B cell (primary cell): Measurements from ENCODE around the gene KLHL17. TPM values are rescaled to one million over a fixed set of nuclear protein-coding genes. Genes with fewer than 3 reads are reported as not detected.

Source experiments
- ATAC-seq: fragments of 200-7000 bp; cut with Tn5 transposase; one replicate; pipeline ENCODE4 v1.10.0; 2021; ENCODE audit warnings: low read depth, mild to moderate bottlenecking, moderate number of reproducible peaks, moderate library complexity
- CTCF ChIA-PET: fragments of 350-600 bp; sonication (Branson Sonifier 250); formaldehyde crosslinking; loops from one replicate; lab custom pipeline; 2021; ENCODE audit warnings: antibody characterized with exemption, inconsistent platforms; lab: Charles Lee
- POLR2A ChIA-PET: fragments of 350-600 bp; sonication (Branson Sonifier 250); formaldehyde crosslinking; loops from one replicate; lab custom pipeline; 2021; ENCODE audit warnings: antibody characterized with exemption; lab: Charles Lee
- DNase-seq: peaks from one replicate; pipeline ENCODE4 v3.0.0; 2013
- H2AFZ ChIP-seq: 2 replicates; pipeline ENCODE4 v1.6.1; 2012; ENCODE audit warnings: mild to moderate bottlenecking, low read depth, low read length; ENCODE audit not compliant: insufficient read depth, poor library complexity, severe bottlenecking
- H3K27ac ChIP-seq, 2 donors: 1 replicate in 1 of 2; 2 replicates in 1 of 2; pipeline ENCODE4 v1.5.1; 2012 to 2013; ENCODE audit warnings: low read length in 2 of 2, mild to moderate bottlenecking in 2 of 2, moderate library complexity in 1 of 2
- H3K27me3 ChIP-seq, 4 experiments: fragments of 200-600 bp in 1 of 4; sonication (generic) in 1 of 4; replicated peaks in 1 of 4; 1 replicate in 2 of 4; 2 replicates in 2 of 4; pipeline versions ENCODE4 v1.6.1 to v1.7.0; 2013 to 2016; ENCODE audit warnings: low read length in 3 of 4, mild to moderate bottlenecking in 2 of 4, mixed read lengths in 1 of 4, moderate library complexity in 1 of 4; ENCODE audit not compliant: insufficient read depth in 4 of 4, control insufficient read depth in 3 of 4; ENCODE audit errors: control extremely low read depth in 1 of 4
- H3K36me3 ChIP-seq, 2 experiments: replicated peaks in 1 of 2; 1 replicate in 1 of 2; 2 replicates in 1 of 2; pipeline versions ENCODE4 v1.6.1 to v1.7.1; 2013; ENCODE audit warnings: low read length in 1 of 2; ENCODE audit not compliant: insufficient read depth in 2 of 2, control insufficient read depth in 1 of 2; ENCODE audit errors: control extremely low read depth in 1 of 2, extremely low read depth in 1 of 2
- H3K4me1 ChIP-seq, 2 donors: fragments of 200-600 bp in 1 of 2; sonication (generic) in 1 of 2; 1 replicate in 1 of 2; 2 replicates in 1 of 2; pipeline versions ENCODE4 v1.5.1 to v1.6.1; 2013 to 2017; ENCODE audit warnings: low read length in 2 of 2; ENCODE audit not compliant: control insufficient read depth in 2 of 2, insufficient read depth in 2 of 2
- H3K4me2 ChIP-seq: replicated peaks from 2 replicates; pipeline ENCODE3; 2012; ENCODE audit warnings: mild to moderate bottlenecking, low read depth, low read length; ENCODE audit not compliant: poor library complexity, severe bottlenecking
- H3K4me3 ChIP-seq, 5 experiments: fragments of 200-600 bp in 1 of 5; sonication (generic) in 1 of 5; 1 replicate in 3 of 5; 2 replicates in 2 of 5; pipeline versions ENCODE4 v1.5.1 to v1.7.0; 2011 to 2016; ENCODE audit warnings: low read length in 4 of 5, mild to moderate bottlenecking in 4 of 5, low read depth in 2 of 5, control low read depth in 1 of 5, moderate library complexity in 1 of 5; ENCODE audit not compliant: insufficient read depth in 1 of 5; ENCODE audit errors: control extremely low read depth in 1 of 5, extremely low read depth in 1 of 5
- H3K79me2 ChIP-seq: fragments of 200-600 bp; sonication (generic); one replicate; pipeline ENCODE4 v1.6.0; 2016; ENCODE audit warnings: low read length; ENCODE audit not compliant: control insufficient read depth, insufficient read depth
- H3K9ac ChIP-seq: fragments of 200-600 bp; sonication (generic); 2 replicates; pipeline ENCODE4 v1.6.1; 2017; ENCODE audit warnings: mild to moderate bottlenecking, low read length, moderate library complexity
- H3K9me3 ChIP-seq, 3 donors: one replicate each; pipeline versions ENCODE4 v1.6.1 to v1.7.1; 2013; ENCODE audit warnings: low read length in 2 of 3; ENCODE audit not compliant: control insufficient read depth in 2 of 3, insufficient read depth in 1 of 3; ENCODE audit errors: control extremely low read depth in 1 of 3
- H4K20me1 ChIP-seq: 2 replicates; pipeline ENCODE4 v1.6.0; 2012; ENCODE audit warnings: mild to moderate bottlenecking, low read length; ENCODE audit not compliant: insufficient read depth, control insufficient read depth, poor library complexity, severe bottlenecking
- H3K27ac Mint-ChIP-seq: one replicate; pipeline ENCODE4 v1.8.0; 2021; ENCODE audit warnings: mixed read lengths
- H3K27me3 Mint-ChIP-seq: one replicate; pipeline ENCODE4 v1.8.0; 2021; ENCODE audit warnings: mixed read lengths
- H3K4me1 Mint-ChIP-seq: one replicate; pipeline ENCODE4 v1.8.0; 2021; ENCODE audit warnings: mixed read lengths
- H3K4me3 Mint-ChIP-seq: one replicate; pipeline ENCODE4 v1.8.0; 2021; ENCODE audit warnings: mixed read lengths
- H3K9me3 Mint-ChIP-seq: one replicate; pipeline ENCODE4 v1.8.0; 2022; ENCODE audit warnings: mixed read lengths; ENCODE audit not compliant: insufficient read depth
- EZH2 ChIP-seq: IDR thresholded peaks from 2 replicates; pipeline ENCODE4 v1.6.1; 2012; ENCODE audit warnings: borderline replicate concordance, low read depth, mild to moderate bottlenecking, moderate library complexity, low read length; ENCODE audit not compliant: insufficient read depth, poor library complexity, severe bottlenecking
- WGBS: methylation state at CpG from one replicate; pipeline ENCODE4 v1.1.5; 2013; ENCODE audit warnings: missing lambda C conversion rate; ENCODE audit not compliant: insufficient coverage; 5-methylcytosine and 5-hydroxymethylcytosine counted together
- intact Hi-C: fragments of 100-400 bp; cut with micrococcal nuclease; formaldehyde crosslinking; loops from one replicate; pipeline ENCODE4 v1.10.0; 2022
- polyA plus RNA-seq: library from polyadenylated mRNA; depleted of rRNA; stranded (reverse); fragments of >200 nt; gene quantifications from 2 replicates; pipeline ENCODE4 v1.2.3, GENCODE V29; 2012
- total RNA-seq, 2 donors: library from RNA; stranded (reverse); fragments of 120-200 nt in 1 of 2; gene quantifications; 1 replicate in 1 of 2; 2 replicates in 1 of 2; pipeline versions ENCODE4 v1.2.3 to v1.2.4, GENCODE V29; 2013 to 2022
- TF ChIP-seq, protein P1 (sequence below): fragments of 200-600 bp; IDR thresholded peaks from one replicate; pipeline ENCODE4 v1.8.0; 2022; ENCODE audit warnings: antibody characterized with exemption, mild to moderate bottlenecking

Gene KLHL17
- total and polyA plus RNA-seq, 2 donors (not counting 1 experiment from before 2014, with no cell fraction given), result 30.1 to 57.5 TPM

DNA sequence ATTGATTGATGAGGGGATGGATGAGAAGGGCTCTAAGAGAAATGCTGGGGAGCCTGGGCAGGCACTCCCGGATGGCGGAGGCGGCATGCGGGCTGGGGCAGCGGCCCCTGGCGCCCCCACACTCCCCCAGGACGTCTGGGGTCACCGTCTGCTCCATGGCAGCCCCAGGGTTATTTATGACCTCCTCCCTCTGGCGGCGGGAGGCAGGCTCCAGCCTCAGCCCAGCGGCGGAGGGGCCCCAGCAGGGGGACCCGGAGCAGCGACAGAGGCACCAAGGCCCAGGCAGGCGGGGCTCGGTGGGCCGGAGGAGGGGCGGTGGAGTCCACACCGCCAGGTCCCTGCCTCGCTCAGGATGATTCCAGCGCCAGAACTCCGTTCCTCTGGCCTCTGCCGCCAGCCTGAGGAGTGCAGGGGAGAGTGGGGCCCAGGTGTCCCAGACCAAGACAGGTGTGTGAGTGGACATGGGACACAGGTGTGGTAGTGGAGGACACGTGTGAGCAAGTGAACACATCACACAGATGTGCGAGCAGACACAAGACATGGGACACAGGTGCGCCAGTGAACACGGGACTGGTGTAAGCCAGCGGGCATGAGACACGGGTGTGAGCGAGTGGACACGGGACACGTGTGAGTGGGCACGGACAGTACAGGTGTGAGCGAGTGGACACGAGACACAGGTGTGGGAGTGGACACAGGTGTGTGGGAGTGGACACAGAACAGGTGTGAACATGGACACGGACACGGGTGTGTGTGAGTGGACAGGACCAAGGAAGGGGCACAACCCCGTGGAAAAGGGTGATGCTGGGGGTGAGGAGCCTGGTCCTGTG, 39.2 kb upstream of the KLHL17 start:
- DNase-seq (peak; percentile 69), ATAC-seq (peak; percentile 52)
- intact Hi-C loops, result loop anchor here (2.0 kb wide), 1 partner anchor 16 kb away; no protein-coding TSS in a partner anchor
- Histone ChIP-seq H3K9me3 (peaks cover 0 to 18% (median 0%) of the 10 kb centered on the region in 3 donors), H3K4me2 (peak overlapping the region; percentile 51), H3K27me3 (peaks cover 0 to 80% (median 39%) of the 10 kb centered on the region in 4 experiments), H2AFZ (no peak overlapping the region), H3K36me3 (no peaks in the 10 kb centered on the region), H3K9ac (no peak overlapping the region), H3K27ac (no peak overlapping the region), H3K4me1 (peaks cover 35 to 48% of the 10 kb centered on the region in 2 donors), H3K4me3 (no peak overlapping the region), H3K79me2 (no peaks in the 10 kb centered on the region), H4K20me1 (no peaks in the 10 kb centered on the region)
- 32% methylated on average over 38 of the region's 38 CpGs for WGBS
- Mint-ChIP-seq H3K9me3 (no peaks in the 10 kb centered on the region), H3K4me3 (peak overlapping the region; percentile 62), H3K27ac (no peak overlapping the region), H3K27me3 (peaks cover 44% of the 10 kb centered on the region), H3K4me1 (peaks cover 22% of the 10 kb centered on the region)
- POLR2A ChIA-PET, result no interaction called here
- CTCF ChIA-PET, result no interaction called here
- TF ChIP-seq, protein P1, sequence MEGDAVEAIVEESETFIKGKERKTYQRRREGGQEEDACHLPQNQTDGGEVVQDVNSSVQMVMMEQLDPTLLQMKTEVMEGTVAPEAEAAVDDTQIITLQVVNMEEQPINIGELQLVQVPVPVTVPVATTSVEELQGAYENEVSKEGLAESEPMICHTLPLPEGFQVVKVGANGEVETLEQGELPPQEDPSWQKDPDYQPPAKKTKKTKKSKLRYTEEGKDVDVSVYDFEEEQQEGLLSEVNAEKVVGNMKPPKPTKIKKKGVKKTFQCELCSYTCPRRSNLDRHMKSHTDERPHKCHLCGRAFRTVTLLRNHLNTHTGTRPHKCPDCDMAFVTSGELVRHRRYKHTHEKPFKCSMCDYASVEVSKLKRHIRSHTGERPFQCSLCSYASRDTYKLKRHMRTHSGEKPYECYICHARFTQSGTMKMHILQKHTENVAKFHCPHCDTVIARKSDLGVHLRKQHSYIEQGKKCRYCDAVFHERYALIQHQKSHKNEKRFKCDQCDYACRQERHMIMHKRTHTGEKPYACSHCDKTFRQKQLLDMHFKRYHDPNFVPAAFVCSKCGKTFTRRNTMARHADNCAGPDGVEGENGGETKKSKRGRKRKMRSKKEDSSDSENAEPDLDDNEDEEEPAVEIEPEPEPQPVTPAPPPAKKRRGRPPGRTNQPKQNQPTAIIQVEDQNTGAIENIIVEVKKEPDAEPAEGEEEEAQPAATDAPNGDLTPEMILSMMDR, result peak; percentile 14
- TF ChIP-seq EZH2, result no peak
